HEK293 (cell line): Measurements from ENCODE around the gene CLDN19.

Source experiments
- CTCF ChIA-PET: fragments of 350-600 bp; formaldehyde crosslinking; extraction: SDS; loops from one replicate; lab custom pipeline; 2021; ENCODE audit warnings: antibody characterized with exemption; lab: Yijun Ruan, JAX
- POLR2A ChIA-PET: fragments of 300-600 bp; formaldehyde crosslinking; extraction: SDS; loops from one replicate; lab custom pipeline; 2020; ENCODE audit warnings: antibody characterized with exemption, inconsistent platforms; lab: Yijun Ruan, JAX
- H3K27ac ChIP-seq: fragments of 200-500 bp; sonication (Bioruptor generic); 2 replicates; pipeline ENCODE4 v1.5.1; 2014; ENCODE audit warnings: low read depth, low read length, control low read depth, inconsistent platforms; ENCODE audit errors: extremely low read depth
- H3K36me3 ChIP-seq, 2 experiments: fragments of 200-500 bp in 1 of 2; sonication (Bioruptor generic) in 1 of 2; 1 replicate in 1 of 2; 2 replicates in 1 of 2; pipeline ENCODE4 v1.5.1; 2014 to 2017; ENCODE audit warnings: inconsistent platforms in 2 of 2, low read length in 2 of 2; ENCODE audit not compliant: control insufficient read depth in 2 of 2, insufficient read depth in 1 of 2
- H3K4me1 ChIP-seq: fragments of 200-500 bp; sonication (Bioruptor generic); 2 replicates; pipeline ENCODE4 v1.5.1; 2014; ENCODE audit warnings: mild to moderate bottlenecking, low read length, inconsistent platforms; ENCODE audit not compliant: control insufficient read depth, insufficient read depth
- H3K4me3 ChIP-seq: 2 replicates; pipeline ENCODE4 v1.5.1; 2011; ENCODE audit warnings: low read depth, mild to moderate bottlenecking, control low read depth, low read length, moderate library complexity
- H3K9me3 ChIP-seq: fragments of 200-500 bp; sonication (Bioruptor generic); 2 replicates; pipeline ENCODE4 v1.5.1; 2014; ENCODE audit warnings: low read depth, low read length, inconsistent platforms; ENCODE audit not compliant: control insufficient read depth, insufficient read depth
- CTCF ChIP-seq: fragments of 450-650 bp; formaldehyde crosslinking; IDR thresholded peaks from 2 replicates; pipeline ENCODE4 v1.5.1; 2016; ENCODE audit warnings: missing biosample characterization, missing genetic modification characterization
- ELK4 ChIP-seq: IDR thresholded peaks from 2 replicates; pipeline ENCODE4 v1.6.1; 2011; ENCODE audit warnings: mild to moderate bottlenecking, low read depth, low read length, borderline replicate concordance
- FEZF1 ChIP-seq: fragments of 450-650 bp; formaldehyde crosslinking; IDR thresholded peaks from 2 replicates; pipeline ENCODE4 v1.5.1; 2016; ENCODE audit warnings: missing biosample characterization, missing genetic modification characterization
- GLI2 ChIP-seq: fragments of 450-650 bp; formaldehyde crosslinking; IDR thresholded peaks from 2 replicates; pipeline ENCODE4; 2017; ENCODE audit warnings: missing biosample characterization, missing genetic modification characterization, low read depth, borderline replicate concordance
- IKZF3 ChIP-seq: fragments of 450-650 bp; IDR thresholded peaks from 2 replicates; pipeline ENCODE4 v1.5.0; 2018; ENCODE audit warnings: missing biosample characterization, mild to moderate bottlenecking, missing genetic modification characterization, moderate library complexity
- INSM2 ChIP-seq: fragments of 450-650 bp; formaldehyde crosslinking; IDR thresholded peaks from 2 replicates; pipeline ENCODE4 v1.5.1; 2016; ENCODE audit warnings: missing biosample characterization, missing genetic modification characterization
- PATZ1 ChIP-seq: fragments of 450-650 bp; formaldehyde crosslinking; IDR thresholded peaks from 2 replicates; pipeline ENCODE4 v1.5.1; 2016; ENCODE audit warnings: missing biosample characterization, missing genetic modification characterization
- SETDB1 ChIP-seq: IDR thresholded peaks from one replicate; pipeline ENCODE4 v1.6.1; 2017; ENCODE audit warnings: mild to moderate bottlenecking, low read length, moderate library complexity, mixed read lengths; ENCODE audit not compliant: insufficient read length
- TRIM28 ChIP-seq: IDR thresholded peaks from 2 replicates; pipeline ENCODE4 v1.6.1; 2011; ENCODE audit warnings: low read length, control low read depth, borderline replicate concordance
- ZNF449 ChIP-seq: fragments of 450-650 bp; formaldehyde crosslinking; IDR thresholded peaks from 2 replicates; pipeline ENCODE4 v1.5.1; 2017; ENCODE audit warnings: missing biosample characterization, mild to moderate bottlenecking, missing genetic modification characterization, moderate library complexity
- ZNF488 ChIP-seq: fragments of 450-650 bp; formaldehyde crosslinking; IDR thresholded peaks from 2 replicates; pipeline ENCODE4 v1.5.1; 2016; ENCODE audit warnings: missing biosample characterization, missing genetic modification characterization
- ZNF585B ChIP-seq: fragments of 450-650 bp; formaldehyde crosslinking; IDR thresholded peaks from 2 replicates; pipeline ENCODE4 v1.5.1; 2016; ENCODE audit warnings: missing biosample characterization, missing genetic modification characterization
- ZNF654 ChIP-seq: fragments of 450-650 bp; formaldehyde crosslinking; IDR thresholded peaks from 2 replicates; pipeline ENCODE4 v1.5.1; 2016; ENCODE audit warnings: low read depth, missing biosample characterization, missing genetic modification characterization
- ZNF664 ChIP-seq: fragments of 450-650 bp; formaldehyde crosslinking; IDR thresholded peaks from 2 replicates; pipeline ENCODE4 v1.5.1; 2016; ENCODE audit warnings: missing biosample characterization, missing genetic modification characterization
- ZNF670 ChIP-seq: fragments of 450-650 bp; formaldehyde crosslinking; IDR thresholded peaks from 2 replicates; pipeline ENCODE4 v1.5.1; 2016; ENCODE audit warnings: missing biosample characterization, missing genetic modification characterization, low read depth
- ZNF677 ChIP-seq: fragments of 450-650 bp; IDR thresholded peaks from 2 replicates; pipeline ENCODE4 v1.5.0; 2018; ENCODE audit warnings: missing biosample characterization, mild to moderate bottlenecking, missing genetic modification characterization, moderate library complexity
- ZNF747 ChIP-seq: fragments of 450-650 bp; formaldehyde crosslinking; IDR thresholded peaks from 2 replicates; pipeline ENCODE4 v1.5.1; 2016; ENCODE audit warnings: missing biosample characterization, missing genetic modification characterization
- ZNF785 ChIP-seq: fragments of 450-650 bp; formaldehyde crosslinking; IDR thresholded peaks from 2 replicates; pipeline ENCODE4 v1.5.1; 2016; ENCODE audit warnings: missing biosample characterization, missing genetic modification characterization

Gene CLDN19

GRCh38 chr1:42756956-42757891 is 17.2 kb upstream of the CLDN19 start:
- no peak overlapping the region for H3K27ac ChIP-seq
- POLR2A ChIA-PET, result interaction anchor here (2.4 kb wide), 1 partner anchor 9 kb away, joined by 10 read pairs; the partner anchor contains the start of genes C1orf50 and P3H1
- no peaks in the 10 kb centered on the region for H3K9me3 ChIP-seq
- no peak overlapping the region for H3K4me3 ChIP-seq
- TF ChIP-seq GLI2 (tag by site-specific recombination) (no peak), ZNF449 (tag by site-specific recombination) (no peak), ZNF785 (tag by site-specific recombination) (no peak), ZNF747 (tag by site-specific recombination) (no peak), ZNF664 (tag by site-specific recombination) (0 out of 2 replicates have a peak, but pooled peaks have one; percentile 88), ZNF670 (tag by site-specific recombination) (no peak), ELK4 (peak; percentile 67; the same call in 1 of the 2 replicates), SETDB1 (no peak), TRIM28 (0 out of 2 replicates have a peak, but pooled peaks have one; percentile 25), ZNF488 (no peak), ZNF585B (tag by site-specific recombination) (no peak), PATZ1 (tag by site-specific recombination) (no peak), INSM2 (tag by site-specific recombination) (no peak), FEZF1 (tag by site-specific recombination) (peak; percentile 7; the same call in 1 of the 2 replicates), IKZF3 (tag by site-specific recombination) (0 out of 2 replicates have a peak, but pooled peaks have one; percentile 22), ZNF677 (tag by site-specific recombination) (no peak), ZNF654 (peak; percentile 57), CTCF (tag by site-specific recombination) (peak; percentile 66)
- TF ChIP-seq, all 188 proteins: peak for 7
- CTCF ChIA-PET, result interaction anchor here (0.6 to 1.9 kb wide), 18 partner anchors 10 to 895 kb away, joined by 3 to 14 read pairs (median 3); partner anchors contain the start of genes C1orf50, CCDC30 and P3H1
- no peaks in the 10 kb centered on the region for H3K4me1 ChIP-seq
- H3K36me3 ChIP-seq, result peaks cover 23 to 96% of the 10 kb centered on the region in 2 experiments
